NCI-H510A treated with DMSO at 0.1 percent for 48 hours (cell line): ENCODE data around the gene PRKAR1A.

ENCODE experiments used
- DNase-seq: peaks from one replicate; lab custom pipeline; 2025; lab: John Stamatoyannopoulos, UW

Gene PRKAR1A

DNA sequence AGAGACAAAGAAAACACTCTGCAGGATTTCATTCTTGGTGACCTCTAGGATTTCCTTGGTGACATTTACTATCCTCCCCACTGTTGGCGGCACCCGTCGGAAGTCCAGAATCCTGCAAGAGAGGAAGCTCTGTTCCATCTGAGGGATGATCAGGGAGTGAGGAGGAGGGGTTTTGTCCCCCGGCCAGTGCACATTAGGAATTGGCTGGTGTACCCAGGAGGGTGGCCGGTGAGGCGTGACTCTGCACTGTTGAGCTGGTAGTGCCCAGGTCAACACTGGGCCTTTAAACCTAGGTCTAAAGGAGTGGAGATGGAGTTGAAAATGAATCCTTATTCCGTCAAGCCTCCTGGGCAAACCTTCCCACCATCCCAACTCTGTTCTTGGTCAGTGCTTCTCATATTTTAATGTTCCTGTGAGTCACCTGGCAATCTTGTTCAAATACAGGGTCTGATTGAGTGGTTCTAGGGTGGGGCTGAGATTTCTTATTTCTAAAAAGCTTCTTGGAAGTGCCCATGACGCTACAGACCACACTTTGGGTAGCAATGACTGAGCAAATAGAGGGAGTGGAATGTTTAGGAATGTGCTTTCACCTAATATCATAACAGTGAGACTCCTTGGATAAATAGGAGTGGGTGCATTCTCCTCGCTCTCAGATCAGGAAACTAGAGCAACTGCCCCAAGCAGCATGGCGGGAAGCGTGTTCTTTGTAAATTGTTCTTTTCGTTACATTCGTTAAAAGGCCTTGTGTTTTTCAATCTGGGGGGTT is 30.7 kb downstream of the PRKAR1A start:
- no peak for DNase-seq

GRCh38 chr17:68544111-68544915 is 32.1 kb downstream of the PRKAR1A start:
- no peak for DNase-seq

DNA sequence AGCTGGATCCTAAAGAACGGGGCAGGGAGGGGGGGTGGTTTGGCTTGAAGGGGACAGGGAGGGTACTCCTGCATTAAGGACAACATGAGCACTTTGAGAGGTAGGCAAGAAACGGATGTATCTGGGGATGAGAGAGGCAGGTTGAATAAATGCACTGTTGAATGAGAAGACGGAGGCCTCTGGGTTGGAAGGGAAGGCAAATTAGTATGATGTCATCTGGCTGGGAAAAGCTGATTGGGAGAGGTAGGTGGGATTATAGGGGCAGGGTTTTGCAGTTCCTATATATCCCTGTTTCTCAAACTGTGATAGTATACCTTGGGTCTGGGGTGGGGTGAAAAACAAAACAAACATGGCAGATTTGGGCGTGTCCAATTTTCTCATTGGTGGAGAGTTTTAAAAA is 44.3 kb downstream of the PRKAR1A start:
- DNase-seq: no peak

GRCh38 chr17:68559316-68559715 is 47.1 kb downstream of the PRKAR1A start:
- no peak for DNase-seq

DNA sequence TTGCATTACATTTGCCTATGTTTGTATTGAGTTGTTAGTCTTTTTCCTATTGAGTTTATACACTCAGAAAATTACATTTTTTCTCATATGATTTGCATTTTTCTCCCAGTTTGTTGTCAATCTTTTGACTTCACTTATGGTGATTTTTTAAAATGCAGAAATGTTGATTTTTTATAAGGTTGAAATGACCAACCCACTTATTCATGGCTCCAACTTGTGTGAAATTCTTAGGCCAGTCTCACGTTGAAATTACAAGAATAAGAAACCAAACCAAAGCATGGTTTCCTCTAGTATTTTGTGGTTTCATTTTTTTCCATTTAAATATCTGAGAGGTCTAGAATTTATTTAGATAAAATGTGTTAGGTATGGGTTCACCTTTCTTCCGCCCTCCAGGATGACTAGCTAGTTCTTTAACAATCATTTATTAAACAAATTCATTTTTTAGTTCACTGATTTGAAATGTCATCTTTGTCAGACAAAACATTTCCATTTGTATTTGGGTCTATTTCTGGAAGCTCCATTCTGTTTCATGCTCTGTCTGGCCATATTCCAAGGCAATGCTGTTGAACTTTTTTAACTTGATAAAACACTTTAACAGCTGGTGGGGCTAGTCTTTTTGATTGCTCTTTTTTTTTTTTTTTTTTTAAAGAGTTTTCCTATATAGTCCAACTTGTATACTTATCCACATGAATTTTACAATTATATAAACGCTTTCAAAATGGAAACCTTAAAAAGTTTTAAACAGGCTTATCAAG is 48.9 kb downstream of the PRKAR1A start:
- DNase-seq: no peak

DNA sequence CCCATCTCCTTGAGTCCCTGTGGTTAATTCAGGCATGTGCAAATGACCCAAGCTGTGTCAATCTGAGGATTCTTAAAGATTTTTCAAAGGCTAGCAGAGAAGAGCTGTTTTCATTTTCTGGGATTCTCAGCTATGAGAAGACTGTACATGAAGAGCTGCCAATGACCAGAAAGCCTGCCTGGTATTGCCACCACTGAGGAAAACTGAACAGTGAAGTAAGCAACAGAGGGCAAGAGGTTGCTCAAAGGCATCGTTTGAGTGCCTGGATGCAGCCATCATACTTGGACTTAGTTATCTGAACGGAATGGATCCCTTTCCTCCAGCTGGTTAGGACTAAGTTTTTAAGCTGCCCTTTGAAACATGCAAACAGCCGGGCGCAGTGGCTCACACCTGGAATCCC is 50.5 kb downstream of the PRKAR1A start:
- DNase-seq: no peak

GRCh38 chr17:68564415-68565111 is 52.3 kb downstream of the PRKAR1A start:
- DNase-seq: no peak

- DNase-seq: no peak
Observed at GRCh38 chr17:68565661-68566441, 53.6 kb downstream of the PRKAR1A start.

DNA sequence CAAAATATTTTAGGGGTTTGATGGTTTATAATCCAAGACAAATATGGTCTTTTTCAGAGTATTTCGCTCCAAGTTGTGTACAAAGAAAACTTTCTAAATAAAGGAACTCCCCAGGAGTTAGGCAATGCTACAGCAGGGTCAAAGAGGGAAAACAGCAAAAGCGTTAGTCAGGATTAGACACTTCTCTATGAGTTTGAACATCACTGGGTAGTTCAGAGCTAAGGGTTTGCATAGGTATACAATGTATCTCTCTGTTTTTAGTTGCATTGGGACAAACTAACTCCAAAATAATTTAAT is 54.2 kb downstream of the PRKAR1A start:
- no peak for DNase-seq

DNA sequence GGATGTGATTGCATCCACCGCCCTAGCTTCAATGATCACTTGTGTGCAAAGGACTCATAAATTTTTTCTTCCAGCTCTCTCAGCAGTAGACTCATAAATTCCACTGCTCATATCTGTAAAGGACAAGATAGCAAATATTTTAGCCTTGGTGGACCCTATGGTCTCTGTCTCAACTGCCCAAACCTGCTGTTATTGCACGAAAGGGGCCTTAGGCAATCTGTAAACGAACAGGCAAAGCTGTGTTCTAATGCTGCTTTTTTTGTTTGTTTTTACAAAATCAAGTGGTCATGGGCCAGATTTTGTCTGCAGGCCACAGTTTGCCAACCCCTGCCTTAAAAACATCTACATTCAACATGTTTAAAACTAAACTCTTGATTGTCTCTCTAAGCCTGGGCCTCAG is 54.8 kb downstream of the PRKAR1A start:
- no peak for DNase-seq

DNA sequence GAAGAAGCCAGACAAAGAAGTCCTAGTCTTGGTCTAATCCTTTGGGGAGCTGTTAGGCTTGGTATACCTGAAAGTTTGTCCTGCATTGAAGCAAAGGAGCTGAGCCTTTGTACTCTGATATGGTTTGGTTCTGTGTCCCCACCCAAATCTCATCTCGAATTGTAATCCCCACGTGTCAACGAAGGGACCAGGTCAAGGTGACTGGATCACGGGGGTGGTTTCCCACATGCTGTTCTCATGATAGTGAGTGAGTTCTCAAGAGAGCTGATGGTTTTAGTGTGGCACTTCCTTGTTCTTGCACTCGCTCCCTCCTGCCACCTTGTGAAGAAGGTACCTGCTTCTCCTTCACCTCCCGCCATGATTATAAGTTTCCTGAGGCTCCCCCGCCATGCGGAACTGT is 55.4 kb downstream of the PRKAR1A start:
- DNase-seq: no peak

- no peak for DNase-seq
Observed at GRCh38 chr17:68568581-68568980, 56.4 kb downstream of the PRKAR1A start.

DNA sequence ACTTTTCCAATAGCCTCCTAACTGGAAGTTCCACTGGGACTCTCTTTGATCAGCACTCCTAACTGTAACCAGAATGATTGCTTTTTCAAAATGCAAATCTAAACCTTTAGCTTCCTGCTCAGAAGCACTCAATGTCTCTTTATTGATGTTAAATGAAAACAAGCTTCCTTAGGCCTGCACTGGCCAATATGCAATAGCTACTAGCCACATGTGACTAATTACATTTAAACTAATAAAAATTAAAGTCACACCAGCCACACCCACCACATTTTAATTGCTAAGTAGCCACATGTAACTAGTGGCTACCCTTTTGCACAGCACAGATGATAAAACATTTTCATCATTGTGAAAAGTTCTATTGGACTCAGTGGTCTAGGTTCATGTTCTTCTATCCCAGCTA is 57.1 kb downstream of the PRKAR1A start:
- no peak for DNase-seq

DNA sequence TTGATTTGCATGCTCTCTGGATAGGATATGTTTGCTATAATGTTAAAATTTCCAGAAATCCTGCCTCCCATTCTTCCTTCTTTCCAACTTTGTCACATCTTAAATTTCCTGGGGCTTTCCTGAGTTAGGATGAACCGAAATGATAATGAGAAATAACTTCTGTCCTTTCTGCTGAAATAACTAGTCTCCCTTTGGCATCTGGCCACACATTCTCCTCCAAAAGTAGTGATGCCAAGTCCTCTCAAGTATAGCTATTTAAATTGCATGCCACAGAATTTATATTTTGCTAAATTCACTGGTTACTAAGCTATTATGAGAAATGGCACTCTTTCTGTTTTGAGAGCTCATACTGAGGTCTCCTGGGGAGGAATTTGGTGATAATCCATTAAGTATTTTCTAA is 58.3 kb downstream of the PRKAR1A start:
- DNase-seq: no peak

- DNase-seq: no peak
Observed at GRCh38 chr17:68572138-68572842, 60.1 kb downstream of the PRKAR1A start.

DNA sequence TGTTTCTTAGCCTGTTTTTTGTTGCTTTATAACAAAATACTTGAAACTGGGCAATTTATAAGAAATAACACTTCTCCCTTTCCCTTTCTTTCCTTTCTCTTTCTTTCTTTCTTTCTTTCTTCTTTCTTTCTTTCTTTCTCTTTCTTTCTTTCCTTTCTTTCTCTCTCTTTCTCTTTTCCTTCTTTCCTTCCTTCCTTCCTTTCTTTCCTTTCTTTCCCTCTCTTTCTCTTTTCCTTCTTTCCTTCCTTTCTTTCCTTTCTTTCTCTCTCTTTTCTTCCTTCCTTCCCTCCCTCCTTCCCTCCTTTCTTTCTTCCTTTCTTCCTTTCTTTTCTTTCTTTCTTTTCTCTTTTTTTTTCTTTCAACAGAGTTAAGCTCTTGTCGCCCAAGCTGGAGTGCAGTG is 61.1 kb downstream of the PRKAR1A start:
- no peak for DNase-seq

DNA sequence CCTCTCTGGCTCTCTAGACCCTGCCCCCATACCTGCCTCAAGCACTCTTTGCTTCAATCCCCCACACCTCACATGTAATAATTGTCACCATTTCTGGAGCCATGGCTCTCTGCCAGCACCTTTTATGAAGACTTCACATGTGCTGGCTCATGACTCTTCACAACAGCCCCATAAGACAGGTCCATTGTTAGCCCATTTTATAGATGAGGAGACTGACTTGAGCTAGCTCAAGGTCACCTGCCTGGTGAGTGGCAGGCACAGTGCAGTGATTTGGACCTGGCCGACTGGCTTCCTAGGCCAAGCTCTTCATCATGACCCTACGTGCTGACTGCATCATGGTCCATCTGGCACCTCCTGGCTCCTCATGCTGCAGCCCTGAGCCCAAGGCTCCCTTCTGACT is 63.9 kb downstream of the PRKAR1A start:
- no peak for DNase-seq

- no peak for DNase-seq
Observed at GRCh38 chr17:68576811-68577496, 64.7 kb downstream of the PRKAR1A start.

GRCh38 chr17:68577497-68577821 is 65.2 kb downstream of the PRKAR1A start:
- DNase-seq: no peak

DNA sequence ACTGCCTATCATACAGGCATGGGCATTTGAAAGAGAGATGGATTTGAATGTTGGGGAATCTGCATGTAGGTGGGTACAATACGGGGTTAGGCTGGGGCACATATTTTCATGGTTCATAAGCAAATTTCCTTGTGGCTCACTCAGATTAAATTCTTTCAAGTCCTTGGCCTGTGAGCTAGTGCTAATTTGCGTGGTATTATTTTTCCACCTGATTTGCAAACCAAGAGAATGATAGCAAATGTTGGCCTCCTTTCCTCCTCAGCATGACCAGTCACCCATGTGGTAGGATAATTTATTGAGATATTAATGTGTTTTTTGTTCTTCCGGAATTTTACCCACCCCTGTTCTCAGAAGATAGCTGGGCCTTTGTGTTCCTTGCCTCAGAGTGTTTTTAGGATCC is 66.0 kb downstream of the PRKAR1A start:
- DNase-seq: no peak
